Kidney (tissue), 14 donors: ENCODE measurements around the gene IPO11. TPM values are rescaled to one million over a fixed set of nuclear protein-coding genes. Genes with fewer than 3 reads are reported as not detected.

ENCODE experiments used
- DNase-seq, 5 donors: peaks; one replicate each; pipeline ENCODE4 v3.0.0-alpha.2; 2013 to 2020
- FAIRE-seq: peaks from 2 replicates; lab custom pipeline; 2012; peaks lifted over from hg19 to GRCh38; lab: Jason Lieb, UNC
- H3K27ac ChIP-seq, 2 donors: one replicate each; pipeline ENCODE4 v1.7.0; 2013; ENCODE audit warnings: low read depth in 2 of 2, low read length in 2 of 2, inconsistent platforms in 1 of 2
- H3K27me3 ChIP-seq: one replicate; pipeline ENCODE4 v1.7.1; 2013; ENCODE audit warnings: low read length, inconsistent platforms; ENCODE audit not compliant: control insufficient read depth, insufficient read depth
- H3K36me3 ChIP-seq, 3 donors: one replicate each; pipeline versions ENCODE4 v1.7.0 to v1.7.1; 2013; ENCODE audit warnings: low read length in 3 of 3, control low read depth in 1 of 3, inconsistent platforms in 1 of 3; ENCODE audit not compliant: insufficient read depth in 3 of 3, control insufficient read depth in 2 of 3
- H3K4me1 ChIP-seq, 3 donors: one replicate each; pipeline versions ENCODE4 v1.7.0 to v1.7.1; 2013; ENCODE audit warnings: low read length in 3 of 3, inconsistent platforms in 1 of 3, low read depth in 1 of 3; ENCODE audit not compliant: control insufficient read depth in 2 of 3, insufficient read depth in 2 of 3
- H3K4me3 ChIP-seq, 3 donors: one replicate each; pipeline versions ENCODE4 v1.7.0 to v1.8.1; 2013; ENCODE audit warnings: low read length in 3 of 3, control low read depth in 1 of 3, inconsistent platforms in 1 of 3
- H3K9ac ChIP-seq, 3 donors: one replicate each; pipeline versions ENCODE4 v1.7.0 to v1.7.1; 2013; ENCODE audit warnings: low read length in 3 of 3, control low read depth in 1 of 3, inconsistent platforms in 1 of 3
- H3K9me3 ChIP-seq, 3 donors: one replicate each; pipeline versions ENCODE4 v1.7.0 to v1.7.1; 2013; ENCODE audit warnings: low read length in 3 of 3, control low read depth in 1 of 3, inconsistent platforms in 1 of 3; ENCODE audit not compliant: control insufficient read depth in 2 of 3, insufficient read depth in 1 of 3
- CTCF ChIP-seq: IDR thresholded peaks from 3 replicates; pipeline ENCODE4 v1.5.1; 2012; ENCODE audit warnings: mild to moderate bottlenecking, moderate library complexity, borderline replicate concordance; ENCODE audit not compliant: insufficient read depth; ENCODE audit errors: extremely low read depth
- intact Hi-C: fragments of 100-400 bp; cut with DNase I; formaldehyde crosslinking; loops from one replicate; pipeline ENCODE4 v1.11.1; 2022
- polyA plus RNA-seq: library from polyadenylated mRNA; stranded (reverse); fragments of 350-450 nt; fragmentation: Illumina TruSeq; extraction: RNeasy Lipid Tissue Mini Kit (QIAGEN cat#74804); gene quantifications from one replicate; pipeline ENCODE4 v1.2.3, GENCODE V29; 2014; ENCODE audit warnings: low read depth, low replicate concordance; ENCODE audit not compliant: insufficient read depth
- total RNA-seq: library from RNA; stranded (reverse); fragmentation: NEBNext Ultra II Directional; extraction: Animal tissue kit (Norgen Biotek cat#: 25700); gene quantifications from one replicate; pipeline ENCODE4 v1.2.1, GENCODE V29; 2021
- donor health status: control.
- donor health status: control.
- donor health status: control.
- donor health status: control.
- donor health status: control.
- donor health status: DM: yes; HTN: yes; CAD: no.
- donor health status: Normal renal cell carcinoma (clear cell type).

Gene IPO11
- total and polyA plus RNA-seq, 2 donors from 2014 or later = 18.5 to 36.1 TPM

GRCh38 chr5:62627901-62628300 is 215.3 kb downstream of the IPO11 start:
- Histone ChIP-seq H3K36me3 (peaks cover 0 to 3% (median 0%) of the 10 kb centered on the region in 3 donors), H3K4me1 (no peaks in the 10 kb centered on the region), H3K9me3 (no peaks in the 10 kb centered on the region), H3K9ac (no peak overlapping the region), H3K27me3 (no peaks in the 10 kb centered on the region), H3K4me3 (no peak overlapping the region), H3K27ac (no peak overlapping the region)
- FAIRE-seq = no peak
- TF ChIP-seq CTCF = no peak
- intact Hi-C loops = no loop called here
- DNase-seq = no peak

GRCh38 chr5:62631909-62632580 is 219.5 kb downstream of the IPO11 start:
- DNase-seq (no peak), FAIRE-seq (no peak)
- H3K4me3 ChIP-seq = no peak overlapping the region
- H3K4me1 ChIP-seq = no peaks in the 10 kb centered on the region
- no peak for TF ChIP-seq CTCF
- H3K27me3 ChIP-seq = no peaks in the 10 kb centered on the region
- H3K9ac ChIP-seq = no peak overlapping the region
- H3K36me3 ChIP-seq = peaks cover 0 to 3% (median 0%) of the 10 kb centered on the region in 3 donors
- H3K27ac ChIP-seq = no peak overlapping the region
- intact Hi-C loops = no loop called here
- H3K9me3 ChIP-seq = no peaks in the 10 kb centered on the region

GRCh38 chr5:62633243-62633642 is 220.7 kb downstream of the IPO11 start:
- no peak for TF ChIP-seq CTCF
- no peaks in the 10 kb centered on the region for H3K4me1 ChIP-seq
- no peak for FAIRE-seq
- H3K9ac ChIP-seq = no peak overlapping the region
- no peaks in the 10 kb centered on the region for H3K36me3 ChIP-seq
- DNase-seq = no peak
- H3K27ac ChIP-seq = no peak overlapping the region
- no peaks in the 10 kb centered on the region for H3K9me3 ChIP-seq
- intact Hi-C loops = no loop called here
- H3K27me3 ChIP-seq = no peaks in the 10 kb centered on the region
- H3K4me3 ChIP-seq = no peak overlapping the region
